Keratinocyte (primary cell): ENCODE results near the gene DYNLT1. TPM values are rescaled to one million over a fixed set of nuclear protein-coding genes. Genes with fewer than 3 reads are reported as not detected.
"Not testable (repeated sequence)": the region's sequence is repeated elsewhere in the genome, so short reads cannot be mapped to it uniquely, and the experiment has no call there.

Experiments
- DNase-seq: peaks from one replicate; pipeline ENCODE4 v3.0.0-alpha.2; 2011; ENCODE audit warnings: low read depth, missing footprints, low spot score
- FAIRE-seq: peaks from 2 replicates; lab custom pipeline; 2011; peaks lifted over from hg19 to GRCh38; lab: Jason Lieb, UNC
- H2AFZ ChIP-seq: 2 replicates; pipeline ENCODE4 v1.6.0; 2012; ENCODE audit warnings: low read length, control low read depth, inconsistent platforms; ENCODE audit not compliant: control insufficient read depth
- H3K27ac ChIP-seq: 2 replicates; pipeline ENCODE4 v1.5.1; 2011; ENCODE audit warnings: low read length; ENCODE audit not compliant: control insufficient read depth, insufficient read depth
- H3K27me3 ChIP-seq: 3 replicates; pipeline ENCODE4 v1.6.0; 2011; ENCODE audit warnings: low read length; ENCODE audit not compliant: control insufficient read depth, insufficient read depth; ENCODE audit errors: extremely low read depth
- H3K36me3 ChIP-seq, 2 experiments: 2 replicates in 1 of 2; 3 replicates in 1 of 2; pipeline ENCODE4 v1.5.1; 2011; ENCODE audit warnings: low read length in 2 of 2, mild to moderate bottlenecking in 1 of 2; ENCODE audit not compliant: control insufficient read depth in 2 of 2, insufficient read depth in 2 of 2; ENCODE audit errors: extremely low read depth in 1 of 2
- H3K4me1 ChIP-seq: 3 replicates; pipeline ENCODE4 v1.5.1; 2011; ENCODE audit warnings: low read length; ENCODE audit not compliant: control insufficient read depth, insufficient read depth; ENCODE audit errors: extremely low read depth
- H3K4me2 ChIP-seq: 3 replicates; pipeline ENCODE4 v1.6.0; 2011; ENCODE audit warnings: low read depth, low read length; ENCODE audit not compliant: control insufficient read depth, insufficient read depth; ENCODE audit errors: extremely low read depth
- H3K4me3 ChIP-seq, 3 experiments: fragments of 200-600 bp in 1 of 3; sonication (generic) in 1 of 3; 2 replicates in 2 of 3; 3 replicates in 1 of 3; pipeline ENCODE4 v1.5.1; 2011 to 2016; ENCODE audit warnings: low read length in 3 of 3, mild to moderate bottlenecking in 3 of 3, control low read depth in 2 of 3, inconsistent platforms in 1 of 3, low read depth in 1 of 3, mixed read lengths in 1 of 3, mixed run types in 1 of 3, moderate library complexity in 1 of 3; ENCODE audit not compliant: control insufficient read depth in 2 of 3, insufficient read depth in 2 of 3; ENCODE audit errors: extremely low read depth in 1 of 3
- H3K79me2 ChIP-seq: 2 replicates; pipeline ENCODE4 v1.6.0; 2012; ENCODE audit warnings: low read length; ENCODE audit not compliant: control insufficient read depth, insufficient read depth
- H3K9ac ChIP-seq: 3 replicates; pipeline ENCODE4 v1.6.0; 2011; ENCODE audit warnings: low read length; ENCODE audit not compliant: control insufficient read depth, insufficient read depth; ENCODE audit errors: extremely low read depth
- H3K9me1 ChIP-seq: 3 replicates; pipeline ENCODE4 v1.6.0; 2011; ENCODE audit warnings: low read length; ENCODE audit not compliant: control insufficient read depth, insufficient read depth; ENCODE audit errors: extremely low read depth
- H3K9me3 ChIP-seq: 2 replicates; pipeline ENCODE4 v1.5.1; 2012; ENCODE audit warnings: low read depth, low read length; ENCODE audit not compliant: control insufficient read depth
- H4K20me1 ChIP-seq: 3 replicates; pipeline ENCODE4 v1.6.0; 2011; ENCODE audit warnings: low read length; ENCODE audit not compliant: control insufficient read depth, insufficient read depth; ENCODE audit errors: extremely low read depth
- CTCF ChIP-seq, 3 experiments: IDR thresholded peaks in 1 of 3; conservative IDR thresholded peaks in 1 of 3; optimal IDR thresholded peaks in 1 of 3; 2 replicates in 2 of 3; 3 replicates in 1 of 3; pipeline versions ENCODE3 to v1.5.1; 2011; ENCODE audit warnings: low read length in 3 of 3, mild to moderate bottlenecking in 3 of 3, moderate library complexity in 2 of 3, control low read depth in 1 of 3, inconsistent platforms in 1 of 3; ENCODE audit not compliant: insufficient read depth in 2 of 3; ENCODE audit errors: extremely low read depth in 1 of 3
- EZH2 ChIP-seq: IDR thresholded peaks from one replicate; pipeline ENCODE4 v1.6.1; 2012; ENCODE audit warnings: inconsistent platforms, mild to moderate bottlenecking, low read length, moderate library complexity
- dilution Hi-C: fragments of 300-500 bp; cut with MboI; formaldehyde crosslinking; loops from one replicate; pipeline ENCODE4 v1.7.0; 2020; ENCODE audit warnings: low sequenced_read_pairs; ENCODE audit not compliant: extremely low pct_ligation_motif_present
- polyA plus RNA-seq, 5 experiments: library from polyadenylated mRNA; depleted of rRNA in 3 of 5; stranded (reverse) in 3 of 5; stranded (forward) in 1 of 5; unstranded in 1 of 5; fragments of >200 nt; gene quantifications; 1 replicate in 1 of 5; 2 replicates in 3 of 5; 3 replicates in 1 of 5; pipeline versions ENCODE4 v1.2.1 to v1.2.3, GENCODE V29; 2011 to 2012; ENCODE audit warnings: missing spikeins in 2 of 5, low read depth in 1 of 5, low replicate concordance in 1 of 5

Gene DYNLT1
- polyA plus RNA-seq, 1 donor (not counting 4 experiments of a cell fraction or from before 2014, with no cell fraction given) = 354 TPM

DNA sequence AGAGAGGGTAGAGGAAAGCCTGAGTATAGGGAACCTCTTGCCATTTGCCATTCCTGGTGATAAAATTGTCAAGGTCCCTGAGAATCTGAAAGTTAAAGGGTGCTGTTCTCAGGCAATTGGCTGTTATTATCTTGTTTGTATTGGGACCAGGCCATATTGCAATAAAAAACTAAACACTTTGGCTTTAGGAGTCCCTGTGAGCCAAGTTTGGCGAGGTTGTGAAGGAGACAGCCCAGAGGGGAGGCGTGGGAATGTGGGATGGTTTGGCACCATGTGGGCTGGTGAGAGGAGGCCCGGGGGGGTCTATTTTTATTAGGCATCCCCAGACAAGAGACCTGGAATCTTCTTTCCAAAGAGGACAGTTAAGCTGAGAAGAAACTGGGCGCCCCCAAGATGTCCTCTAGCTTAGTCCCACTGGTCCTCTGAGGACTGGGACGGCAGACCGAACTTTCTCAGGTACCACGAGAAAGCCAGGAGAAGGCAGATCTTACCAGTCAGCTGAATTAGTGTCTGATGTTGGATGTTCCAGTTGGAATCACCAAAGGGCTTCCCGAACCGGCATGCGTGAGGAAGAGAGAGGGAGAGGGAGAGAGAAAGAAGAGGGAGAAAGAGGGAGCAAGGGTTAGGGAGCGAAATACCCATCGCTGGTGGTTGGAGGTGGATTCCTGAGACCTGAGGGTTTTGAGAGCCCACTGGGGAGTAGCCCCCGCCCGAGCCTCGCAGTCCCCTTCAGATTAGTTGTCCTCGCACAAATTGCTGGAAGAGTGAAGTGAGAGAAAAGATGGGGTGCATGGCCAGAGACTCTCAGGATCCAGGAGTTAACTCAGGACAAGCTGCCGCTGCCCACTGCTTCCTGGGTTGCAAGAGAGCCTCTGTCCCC is 24.4 kb downstream of the DYNLT1 start:
- H3K27me3 ChIP-seq = no peaks in the 10 kb centered on the region
- H3K9me3 ChIP-seq = no peaks in the 10 kb centered on the region
- DNase-seq (no peak), FAIRE-seq (no peak)
- no peak overlapping the region for H3K4me2 ChIP-seq
- H3K9ac ChIP-seq = no peak overlapping the region
- no peak overlapping the region for H2AFZ ChIP-seq
- TF ChIP-seq CTCF (optimal IDR thresholded peaks at IDR 0.05 in 1 of 3, IDR thresholded peaks at IDR 0.05 in 1 of 3, conservative IDR thresholded peaks at IDR 0.05 in 1 of 3; ENCODE audit: extremely low read depth in 1 of 3, insufficient read depth in 2 of 3, low read length in 3 of 3) (no peak), EZH2 (no peak)
- no peak overlapping the region for H3K27ac ChIP-seq
- no peaks in the 10 kb centered on the region for H4K20me1 ChIP-seq
- dilution Hi-C loops = no loop called here
- no peaks in the 10 kb centered on the region for H3K9me1 ChIP-seq
- no peak overlapping the region for H3K4me3 ChIP-seq
- H3K4me1 ChIP-seq = no peaks in the 10 kb centered on the region
- peaks cover 16 to 20% of the 10 kb centered on the region in 2 experiments for H3K36me3 ChIP-seq
- no peaks in the 10 kb centered on the region for H3K79me2 ChIP-seq

GRCh38 chr6:158618289-158618688 is 26.3 kb downstream of the DYNLT1 start:
- H2AFZ ChIP-seq, H3K4me1 ChIP-seq, H3K4me3 ChIP-seq, H4K20me1 ChIP-seq, FAIRE-seq, H3K4me2 ChIP-seq, H3K27me3 ChIP-seq, H3K9me3 ChIP-seq, H3K79me2 ChIP-seq, DNase-seq, H3K27ac ChIP-seq, dilution Hi-C loops, H3K9me1 ChIP-seq, H3K9ac ChIP-seq: not testable (repeated sequence)
- H3K36me3 ChIP-seq = peaks cover 9 to 16% of the 10 kb centered on the region in 2 experiments

DNA sequence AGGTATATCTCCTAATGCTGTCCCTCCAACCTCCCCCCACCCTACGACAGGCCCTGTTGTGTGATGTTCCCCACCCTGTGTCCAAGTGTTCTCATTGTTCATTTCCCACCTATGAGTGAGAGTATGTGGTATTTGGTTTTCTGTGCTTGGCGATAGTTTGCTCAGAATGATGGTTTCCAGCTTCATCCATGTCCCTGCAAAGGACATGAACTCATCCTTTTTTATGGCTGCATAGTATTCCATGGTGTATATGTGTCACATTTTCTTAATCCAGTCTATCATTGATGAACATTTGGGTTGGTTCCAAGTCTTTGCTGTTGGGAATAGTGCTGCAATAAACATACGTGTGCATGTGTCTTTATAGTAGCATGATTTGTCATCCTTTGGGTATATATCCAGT is 29.9 kb downstream of the DYNLT1 start:
- dilution Hi-C loops, FAIRE-seq, H3K4me2 ChIP-seq, H3K4me1 ChIP-seq, H3K9me3 ChIP-seq, H3K9ac ChIP-seq, H2AFZ ChIP-seq, DNase-seq, H3K27me3 ChIP-seq, H3K27ac ChIP-seq, H3K9me1 ChIP-seq, H4K20me1 ChIP-seq, H3K79me2 ChIP-seq, H3K4me3 ChIP-seq: not testable (repeated sequence)
- H3K36me3 ChIP-seq = peaks cover 17% of the 10 kb centered on the region in 2 experiments
